A549 (cell line): ENCODE measurements around the gene USP4. TPM values are rescaled to one million over a fixed set of nuclear protein-coding genes. Genes with fewer than 3 reads are reported as not detected.
"Not testable (repeated sequence)": the region's sequence is repeated elsewhere in the genome, so short reads cannot be mapped to it uniquely, and the experiment has no call there.

Experiments used
- ATAC-seq, 2 experiments: fragments of 200-7000 bp in 1 of 2; fragments of >200 bp in 1 of 2; cut with Nextera tagmentation in 1 of 2; cut with Tn5 transposase in 1 of 2; 3 replicates each; pipeline versions ENCODE4 v1.8.0 to v1.9.1; 2018 to 2020; ENCODE audit warnings: mild to moderate bottlenecking in 1 of 2, moderate library complexity in 1 of 2
- CTCF ChIA-PET: fragments of 300-600 bp; sonication (Branson Sonifier 250); formaldehyde crosslinking; extraction: SDS; loops from one replicate; lab custom pipeline; 2021; ENCODE audit warnings: antibody characterized with exemption, inconsistent platforms; lab: Yijun Ruan, JAX
- POLR2A ChIA-PET: fragments of 350-600 bp; formaldehyde crosslinking; extraction: SDS; loops from one replicate; lab custom pipeline; 2021; ENCODE audit warnings: antibody characterized with exemption, inconsistent platforms; lab: Yijun Ruan, JAX
- DNase-seq, 2 experiments: peaks; one replicate each; pipeline versions ENCODE4 v3.0.0 to v3.0.0-alpha.2; 2011 to 2016; ENCODE audit warnings: low read depth in 1 of 2, low spot score in 1 of 2
- FAIRE-seq: peaks from 2 replicates; lab custom pipeline; 2011; peaks lifted over from hg19 to GRCh38; lab: Jason Lieb, UNC
- H3K27ac ChIP-seq, 2 experiments: fragments of >200 bp; sonication (Bioruptor Twin); formaldehyde crosslinking; 3 replicates each; pipeline ENCODE4 v1.5.1; 2016 to 2017
- H3K4me1 ChIP-seq: fragments of >200 bp; sonication (Bioruptor Twin); formaldehyde crosslinking; 3 replicates; pipeline ENCODE4 v1.6.1; 2016
- H3K4me2 ChIP-seq: fragments of >200 bp; sonication (Bioruptor Twin); formaldehyde crosslinking; 3 replicates; pipeline ENCODE4 v1.6.1; 2016
- H3K4me3 ChIP-seq: fragments of >200 bp; sonication (Bioruptor Twin); formaldehyde crosslinking; 3 replicates; pipeline ENCODE4 v1.5.1; 2016
- H3K9me3 ChIP-seq: fragments of >200 bp; sonication (Bioruptor Twin); formaldehyde crosslinking; 3 replicates; pipeline ENCODE4 v1.6.1; 2016
- BHLHE40 ChIP-seq: IDR thresholded peaks from 2 replicates; pipeline ENCODE4 v1.6.1; 2012; ENCODE audit warnings: low read depth, low read length, inconsistent platforms
- CHD4 ChIP-seq: fragments of 200-600 bp; sonication (generic); IDR thresholded peaks from 2 replicates; pipeline ENCODE4 v1.6.1; 2016; ENCODE audit warnings: antibody characterized with exemption, mild to moderate bottlenecking, borderline replicate concordance
- EP300 ChIP-seq, 2 experiments: fragments of >200 bp; sonication (Bioruptor Twin); formaldehyde crosslinking; IDR thresholded peaks; 2 replicates in 1 of 2; 3 replicates in 1 of 2; pipeline ENCODE4 v1.6.1; 2016 to 2017
- ESRRA ChIP-seq: fragments of 150-350 bp; IDR thresholded peaks from 2 replicates; pipeline ENCODE4 v1.6.1; 2014; ENCODE audit warnings: mild to moderate bottlenecking, low read length, borderline replicate concordance
- FOSB ChIP-seq: fragments of 250-450 bp; sonication (Bioruptor Pico); IDR thresholded peaks from 2 replicates; pipeline ENCODE4 v1.5.0; 2020; ENCODE audit warnings: mild to moderate bottlenecking, moderate library complexity
- FOSL2 ChIP-seq, 2 experiments: fragments of 450-650 bp in 1 of 2; fragments of >200 bp in 1 of 2; sonication (Bioruptor Twin) in 1 of 2; formaldehyde crosslinking; IDR thresholded peaks; 2 replicates each; pipeline versions ENCODE4 v1.5.0 to v1.6.1; 2016 to 2020; ENCODE audit warnings: mild to moderate bottlenecking in 1 of 2, moderate library complexity in 1 of 2
- HOXA7 ChIP-seq: fragments of 250-450 bp; sonication (Bioruptor Pico); IDR thresholded peaks from 2 replicates; pipeline ENCODE4 v1.5.0; 2020; ENCODE audit warnings: mild to moderate bottlenecking, moderate library complexity
- JUN ChIP-seq, 2 experiments: fragments of >200 bp; sonication (Bioruptor Twin); formaldehyde crosslinking; IDR thresholded peaks; 2 replicates in 1 of 2; 3 replicates in 1 of 2; pipeline ENCODE4 v1.6.1; 2016 to 2017
- JUNB ChIP-seq: fragments of >200 bp; sonication (Bioruptor Twin); formaldehyde crosslinking; IDR thresholded peaks from 2 replicates; pipeline ENCODE4 v1.6.1; 2016
- KDM1A ChIP-seq: fragments of 200-600 bp; sonication (generic); IDR thresholded peaks from 2 replicates; pipeline ENCODE4 v1.6.1; 2016; ENCODE audit warnings: low read depth, mild to moderate bottlenecking
- KDM5A ChIP-seq: fragments of 200-600 bp; sonication (generic); IDR thresholded peaks from 2 replicates; pipeline ENCODE4 v1.6.1; 2016; ENCODE audit warnings: antibody characterized with exemption, mild to moderate bottlenecking
- MAFK ChIP-seq: fragments of 450-650 bp; IDR thresholded peaks from 2 replicates; pipeline ENCODE4 v1.6.1; 2014; ENCODE audit not compliant: partially characterized antibody
- MAZ ChIP-seq: fragments of 150-350 bp; IDR thresholded peaks from 2 replicates; pipeline ENCODE4 v1.6.1; 2014; ENCODE audit warnings: antibody characterized with exemption, low read depth, low read length, borderline replicate concordance
- MYC ChIP-seq: IDR thresholded peaks from 2 replicates; pipeline ENCODE4 v1.6.1; 2012; ENCODE audit warnings: mild to moderate bottlenecking, inconsistent platforms, low read length, improper control_type of control experiment, borderline replicate concordance
- NFE2L2 ChIP-seq: fragments of 150-350 bp; conservative IDR thresholded peaks from 2 replicates; pipeline ENCODE4 v1.6.1; 2014; ENCODE audit warnings: low read length
- NPAS2 ChIP-seq: fragments of 250-450 bp; sonication (Bioruptor Pico); IDR thresholded peaks from 2 replicates; pipeline ENCODE4 v1.8.0; 2022; ENCODE audit warnings: mild to moderate bottlenecking, moderate library complexity, borderline replicate concordance
- PBX3 ChIP-seq: IDR thresholded peaks from 2 replicates; pipeline ENCODE4 v1.6.1; 2012
- PHF8 ChIP-seq: fragments of 200-600 bp; sonication (generic); IDR thresholded peaks from 2 replicates; pipeline ENCODE4 v1.6.1; 2016; ENCODE audit warnings: low read depth, mild to moderate bottlenecking, antibody characterized with exemption, moderate library complexity, borderline replicate concordance
- POLR2A ChIP-seq: IDR thresholded peaks from 2 replicates; pipeline ENCODE4 v1.6.1; 2012; ENCODE audit warnings: mild to moderate bottlenecking, low read length
- RAD21 ChIP-seq, 2 experiments: fragments of >200 bp in 1 of 2; sonication (Bioruptor Twin) in 1 of 2; formaldehyde crosslinking in 1 of 2; IDR thresholded peaks in 1 of 2; conservative IDR thresholded peaks in 1 of 2; 2 replicates in 1 of 2; 3 replicates in 1 of 2; pipeline ENCODE4 v1.6.1; 2012 to 2018; ENCODE audit warnings: inconsistent platforms in 1 of 2
- RARB ChIP-seq: fragments of 250-450 bp; sonication (Bioruptor Pico); IDR thresholded peaks from 2 replicates; pipeline ENCODE4 v1.8.0; 2021; ENCODE audit warnings: mild to moderate bottlenecking, moderate library complexity
- RCOR1 ChIP-seq: fragments of 150-350 bp; IDR thresholded peaks from 2 replicates; pipeline ENCODE4 v1.6.1; 2014; ENCODE audit warnings: antibody characterized with exemption, low read length, low read depth
- RNF2 ChIP-seq: fragments of 200-600 bp; sonication (generic); IDR thresholded peaks from 2 replicates; pipeline ENCODE4 v1.6.1; 2016; ENCODE audit warnings: low read depth, mild to moderate bottlenecking, antibody characterized with exemption, moderate library complexity, borderline replicate concordance
- SREBF2 ChIP-seq: fragments of 450-650 bp; IDR thresholded peaks from 2 replicates; pipeline ENCODE4 v1.6.1; 2014; ENCODE audit warnings: mild to moderate bottlenecking, moderate library complexity
- TP53 ChIP-seq: fragments of 250-450 bp; sonication (Bioruptor Pico); IDR thresholded peaks from 2 replicates; pipeline ENCODE4 v1.5.0; 2021; ENCODE audit warnings: mild to moderate bottlenecking, moderate library complexity
- ZFP36 ChIP-seq: fragments of 450-650 bp; IDR thresholded peaks from 2 replicates; pipeline ENCODE4 v1.6.1; 2014; ENCODE audit warnings: borderline replicate concordance; ENCODE audit not compliant: partially characterized antibody
- whole genome bisulfite sequencing: methylation state at CpG from one replicate; pipeline ENCODE4 v1.1.6; 2017; ENCODE audit errors: missing lambda C conversion rate; 5-methylcytosine and 5-hydroxymethylcytosine counted together
- polyA plus RNA-seq, 4 experiments: library from polyadenylated mRNA; depleted of rRNA in 3 of 4; stranded (reverse); fragments of >200 nt; fragmentation: RNase III in 1 of 4; extraction: RNeasy Plus Mini Kit Qiagen cat#74134 plus additional on column Dnase treatment in 1 of 4; gene quantifications; 2 replicates in 3 of 4; 3 replicates in 1 of 4; pipeline ENCODE4 v1.2.3, GENCODE V29; 2011 to 2017
- TF ChIP-seq, protein P1 (sequence below): IDR thresholded peaks from 2 replicates; pipeline ENCODE4 v1.6.1; 2012

Gene USP4
- polyA plus RNA-seq, 2 of the 4 experiments (the other 2 are of a cell fraction), result 12.9 to 23.7 TPM

- ATAC-seq, result peak in 1 of 2 experiments; percentile 13; a peak in 1 of 6 replicates
- Histone ChIP-seq H3K4me2 (no peak overlapping the region), H3K9me3 (no peaks in the 10 kb centered on the region), H3K27ac (no peak overlapping the region), H3K4me1 (peaks cover 10% of the 10 kb centered on the region), H3K4me3 (no peak overlapping the region)
- no peak for FAIRE-seq
- POLR2A ChIA-PET, result no interaction called here
- CTCF ChIA-PET, result interaction anchor here (0.7 to 1.5 kb wide), 2 partner anchors 9 to 14 kb away, joined by 3 to 4 read pairs; no protein-coding TSS in a partner anchor
- peak in 1 of 2 experiments; percentile 16 for DNase-seq
- TF ChIP-seq JUN (IDR thresholded peaks at IDR 0.05) (no peak), FOSL2 (IDR thresholded peaks at IDR 0.05) (no peak), FOSL2 (CRISPR knock-in tag; IDR thresholded peaks at IDR 0.05) (no peak), SREBF2 (no peak), ESRRA (no peak), NPAS2 (CRISPR knock-in tag) (no peak), PBX3 (no peak), KDM5A (no peak), MAZ (no peak), JUNB (no peak), BHLHE40 (no peak), NFE2L2 (no peak)
- TF ChIP-seq, protein P1, sequence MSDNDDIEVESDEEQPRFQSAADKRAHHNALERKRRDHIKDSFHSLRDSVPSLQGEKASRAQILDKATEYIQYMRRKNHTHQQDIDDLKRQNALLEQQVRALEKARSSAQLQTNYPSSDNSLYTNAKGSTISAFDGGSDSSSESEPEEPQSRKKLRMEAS, result no peak
Measured at GRCh38 chr3:49248840-49249227, 91.0 kb downstream of the USP4 start.

- CTCF ChIA-PET, result no interaction called here
- WGBS, result 3% methylated on average over 1 of the region's 1 CpG
- peak overlapping the region; percentile 56 to 60; a peak in 4 of 6 replicates for H3K27ac ChIP-seq
- peak; percentile 33 to 63 for DNase-seq
- TF ChIP-seq KDM1A (no peak), MAFK (peak; percentile 34), JUNB (no peak), KDM5A (no peak), RAD21 (conservative IDR thresholded peaks at IDR 0.05 in 1 of 2, IDR thresholded peaks at IDR 0.05 in 1 of 2) (0 out of 5 replicates have a peak, but pooled peaks of 1 of the 2 experiments have one; percentile 14)
- TF ChIP-seq, all 56 proteins: peak for 2
- Histone ChIP-seq H3K4me1 (peaks cover 10% of the 10 kb centered on the region), H3K9me3 (no peaks in the 10 kb centered on the region), H3K4me2 (peak overlapping the region; percentile 49), H3K4me3 (no peak overlapping the region)
- peak; percentile 78 to 82 for ATAC-seq
- no peak for FAIRE-seq
- POLR2A ChIA-PET, result interaction anchor here (1.1 kb wide), 1 partner anchor 184 kb away, joined by 3 read pairs; the partner anchor contains the start of gene NICN1
Measured at GRCh38 chr3:49244581-49245205, 95.2 kb downstream of the USP4 start.

DNA sequence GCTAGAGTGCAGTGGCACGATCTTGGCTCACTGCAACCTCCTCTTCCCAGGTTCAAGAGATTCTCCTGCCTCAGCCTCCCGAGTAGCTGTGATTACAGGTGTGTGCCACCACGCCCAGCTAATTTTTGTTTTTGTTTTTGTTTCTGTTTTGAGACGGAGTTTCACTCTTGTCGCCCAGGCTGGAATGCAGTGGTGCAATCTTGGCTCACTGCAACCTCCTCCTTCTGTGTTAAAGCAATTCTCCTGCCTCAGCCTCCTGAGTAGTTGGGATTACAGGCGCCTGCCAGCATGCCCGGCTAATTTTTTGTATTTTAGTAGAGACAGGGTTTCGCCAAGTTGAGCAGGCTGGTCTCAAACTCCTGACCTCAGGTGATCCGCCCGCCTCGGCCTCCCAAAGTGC is 99.8 kb downstream of the USP4 start:
- POLR2A ChIA-PET, FAIRE-seq, ATAC-seq, CTCF ChIA-PET, DNase-seq, H3K4me2 ChIP-seq, H3K4me3 ChIP-seq, H3K9me3 ChIP-seq, H3K4me1 ChIP-seq, H3K27ac ChIP-seq: not testable (repeated sequence)
- WGBS, result 79% methylated on average over 11 of the region's 11 CpGs

DNA sequence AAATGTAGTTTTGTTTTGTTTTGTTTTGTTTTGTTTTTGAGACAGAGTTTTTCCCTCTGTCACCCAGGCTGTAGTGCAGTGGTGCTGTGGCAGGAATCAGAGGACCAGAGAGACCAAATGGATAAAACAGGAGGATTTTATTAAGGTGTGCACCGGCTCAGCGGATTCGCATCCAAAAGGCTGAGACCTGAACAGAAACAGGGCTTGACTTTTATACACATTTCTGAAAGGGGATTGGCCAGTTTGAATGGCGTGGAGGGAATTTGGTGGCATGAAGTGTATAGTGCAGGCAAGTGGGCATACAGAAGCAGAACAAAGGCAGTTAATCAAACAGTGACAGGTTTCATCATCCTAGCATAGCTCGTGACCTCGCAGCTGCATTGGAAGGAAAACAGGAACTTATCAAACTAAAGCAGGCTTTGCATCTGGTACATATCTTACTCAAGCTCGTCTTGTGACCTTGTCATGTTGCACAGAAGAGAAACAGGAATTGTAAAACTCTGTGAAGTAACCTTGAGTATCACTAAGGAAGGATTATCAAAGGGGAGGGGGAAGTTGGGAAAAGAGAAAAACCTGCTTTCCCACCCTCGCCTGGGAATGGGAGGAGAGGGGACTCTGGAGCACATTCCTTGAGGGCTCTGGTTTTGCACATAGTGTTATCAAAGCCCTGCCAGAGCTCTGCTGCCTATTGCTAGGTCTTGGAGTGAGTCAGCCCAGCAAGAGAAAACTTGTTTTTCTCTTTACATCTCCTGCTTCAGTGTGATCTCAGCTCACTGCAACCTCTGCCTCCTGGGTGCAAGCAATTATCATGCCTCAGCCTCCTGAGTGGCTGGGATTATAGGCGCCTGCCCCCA is 101.4 kb downstream of the USP4 start:
- ATAC-seq (no peak), DNase-seq (no peak), FAIRE-seq (no peak)
- H3K27ac ChIP-seq, result no peak overlapping the region
- 0 out of 3 replicates have a peak, but pooled peaks cover 6% of the 10 kb centered on the region for H3K9me3 ChIP-seq
- no peak overlapping the region for H3K4me3 ChIP-seq
- H3K4me1 ChIP-seq, result no peaks in the 10 kb centered on the region
- 76% methylated on average over 9 of the region's 9 CpGs for WGBS
- no peak for TF ChIP-seq TP53 (CRISPR knock-in tag)
- no peak for TF ChIP-seq EP300 (IDR thresholded peaks at IDR 0.05)
- no peak for TF ChIP-seq ZFP36
- TF ChIP-seq PBX3, result no peak
- no peak for TF ChIP-seq MYC
- no peak for TF ChIP-seq RCOR1
- no peak for TF ChIP-seq FOSB
- TF ChIP-seq BHLHE40, result no peak
- TF ChIP-seq POLR2A, result no peak
- no peak for TF ChIP-seq RARB
- no peak for TF ChIP-seq CHD4
- TF ChIP-seq HOXA7, result no peak
- TF ChIP-seq PHF8, result no peak
- no peak for TF ChIP-seq RNF2
- POLR2A ChIA-PET, result interaction anchor here (1.0 kb wide), 1 partner anchor 118 kb away, joined by 3 read pairs; the partner anchor contains the start of gene USP19
- no peak overlapping the region for H3K4me2 ChIP-seq
- CTCF ChIA-PET, result no interaction called here
